Measurements from ENCODE around the gene SEMA6B. TPM values are rescaled to one million over a fixed set of nuclear protein-coding genes. Genes with fewer than 3 reads are reported as not detected.

SEMA6B gene
- total RNA-seq, 3 donors from 2014 or later, result 2.3 to 8.8 (median 3.2) TPM

DNA sequence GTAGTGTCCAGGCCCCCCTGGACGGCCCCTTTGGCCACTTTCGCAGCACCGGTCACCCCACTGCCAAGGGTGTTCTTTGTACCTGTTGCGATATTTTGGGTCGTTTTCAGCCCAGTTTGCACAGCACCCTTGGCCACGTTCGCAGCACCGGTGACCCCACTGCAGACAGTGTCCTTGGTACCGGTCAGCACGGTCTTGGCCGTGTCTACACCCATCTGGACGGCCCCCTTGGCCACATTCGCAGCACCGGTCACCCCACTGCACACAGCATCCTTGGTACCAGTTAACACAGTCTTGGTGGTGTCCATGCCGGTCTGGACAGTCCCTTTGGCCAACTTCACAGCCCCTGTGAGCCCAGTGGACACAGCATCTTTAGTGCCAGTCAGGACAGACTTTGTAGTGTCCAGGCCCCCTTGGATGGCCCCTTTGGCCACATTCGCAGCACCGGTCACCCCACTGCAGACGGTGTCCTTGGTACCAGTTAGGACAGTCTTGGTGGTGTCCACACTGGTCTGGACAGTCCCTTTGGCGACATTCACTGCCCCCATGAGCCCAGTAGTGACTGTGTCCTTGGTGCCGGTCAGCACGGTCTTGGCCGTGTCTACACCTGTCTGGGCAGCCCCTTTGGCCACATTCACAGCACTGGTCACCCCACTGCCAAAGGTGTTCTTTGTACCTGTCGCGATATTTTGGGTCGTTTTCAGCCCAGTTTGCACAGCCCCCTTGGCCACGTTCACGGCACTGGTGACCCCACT, 48.0 kb downstream of the SEMA6B start:
- Histone ChIP-seq H3K4me1 (no peaks in the 10 kb centered on the region), H3K36me3 (no peaks in the 10 kb centered on the region), H3K27me3 (no peaks in the 10 kb centered on the region), H3K4me3 (no peak overlapping the region), H3K9me3 (no peaks in the 10 kb centered on the region), H3K27ac (no peak overlapping the region)
- no peak for DNase-seq (ENCODE audit: low spot score in 2 of 2)
- TF ChIP-seq POLR2AphosphoS5 (IDR thresholded peaks at IDR 0.05) (no peak), POLR2A (IDR thresholded peaks at IDR 0.05) (no peak)
- TF ChIP-seq, protein P1, sequence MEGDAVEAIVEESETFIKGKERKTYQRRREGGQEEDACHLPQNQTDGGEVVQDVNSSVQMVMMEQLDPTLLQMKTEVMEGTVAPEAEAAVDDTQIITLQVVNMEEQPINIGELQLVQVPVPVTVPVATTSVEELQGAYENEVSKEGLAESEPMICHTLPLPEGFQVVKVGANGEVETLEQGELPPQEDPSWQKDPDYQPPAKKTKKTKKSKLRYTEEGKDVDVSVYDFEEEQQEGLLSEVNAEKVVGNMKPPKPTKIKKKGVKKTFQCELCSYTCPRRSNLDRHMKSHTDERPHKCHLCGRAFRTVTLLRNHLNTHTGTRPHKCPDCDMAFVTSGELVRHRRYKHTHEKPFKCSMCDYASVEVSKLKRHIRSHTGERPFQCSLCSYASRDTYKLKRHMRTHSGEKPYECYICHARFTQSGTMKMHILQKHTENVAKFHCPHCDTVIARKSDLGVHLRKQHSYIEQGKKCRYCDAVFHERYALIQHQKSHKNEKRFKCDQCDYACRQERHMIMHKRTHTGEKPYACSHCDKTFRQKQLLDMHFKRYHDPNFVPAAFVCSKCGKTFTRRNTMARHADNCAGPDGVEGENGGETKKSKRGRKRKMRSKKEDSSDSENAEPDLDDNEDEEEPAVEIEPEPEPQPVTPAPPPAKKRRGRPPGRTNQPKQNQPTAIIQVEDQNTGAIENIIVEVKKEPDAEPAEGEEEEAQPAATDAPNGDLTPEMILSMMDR (IDR thresholded peaks at IDR 0.05), result no peak
- intact Hi-C loops (cut with DNase I; ENCODE audit: low total_unique reads), result no loop called here

- Histone ChIP-seq H3K4me3 (no peak overlapping the region), H3K27ac (no peak overlapping the region), H3K36me3 (no peaks in the 10 kb centered on the region), H3K4me1 (no peaks in the 10 kb centered on the region), H3K9me3 (no peaks in the 10 kb centered on the region), H3K27me3 (no peaks in the 10 kb centered on the region)
- TF ChIP-seq POLR2AphosphoS5 (IDR thresholded peaks at IDR 0.05), result no peak
- TF ChIP-seq POLR2A (IDR thresholded peaks at IDR 0.05), result no peak
- TF ChIP-seq, protein P1 (IDR thresholded peaks at IDR 0.05), result no peak
- intact Hi-C loops (cut with DNase I; ENCODE audit: low total_unique reads), result no loop called here
- no peak for DNase-seq (ENCODE audit: low spot score in 2 of 2)
Measured at GRCh38 chr19:4510435-4511255, 48.8 kb downstream of the SEMA6B start.

GRCh38 chr19:4508698-4509097, 50.8 kb downstream of the SEMA6B start:
- intact Hi-C loops (cut with DNase I; ENCODE audit: low total_unique reads), result no loop called here
- no peaks in the 10 kb centered on the region for H3K4me1 ChIP-seq
- peak overlapping the region in 1 of 2 donors; percentile 61 for H3K27ac ChIP-seq
- no peak for TF ChIP-seq POLR2A (IDR thresholded peaks at IDR 0.05)
- TF ChIP-seq, protein P1 (IDR thresholded peaks at IDR 0.05), result no peak
- TF ChIP-seq POLR2AphosphoS5 (IDR thresholded peaks at IDR 0.05), result no peak
- H3K36me3 ChIP-seq, result no peaks in the 10 kb centered on the region
- DNase-seq (ENCODE audit: low spot score in 2 of 2), result no peak
- no peaks in the 10 kb centered on the region for H3K9me3 ChIP-seq
- no peak overlapping the region for H3K4me3 ChIP-seq
- H3K27me3 ChIP-seq, result no peaks in the 10 kb centered on the region

DNA sequence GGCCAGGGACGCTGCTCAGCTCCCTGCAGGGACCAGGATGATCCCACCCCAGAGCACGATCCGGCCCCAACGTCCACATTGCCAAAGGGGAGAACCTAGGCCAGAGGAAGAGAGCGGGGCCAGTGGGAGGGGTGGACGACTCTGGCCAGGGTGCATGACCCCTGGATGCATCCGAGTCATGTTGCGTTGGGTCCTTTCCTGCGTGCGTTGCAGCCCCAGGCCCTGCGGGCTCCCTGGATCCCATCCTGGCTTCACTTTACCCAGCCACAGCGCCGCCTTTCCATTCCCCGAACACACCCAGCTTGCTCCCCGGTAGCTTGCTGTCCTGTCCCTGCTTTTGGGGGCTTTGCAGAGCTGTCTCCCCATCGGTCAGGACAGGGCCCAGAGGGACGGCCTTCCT, 51.7 kb downstream of the SEMA6B start:
- DNase-seq (ENCODE audit: low spot score in 2 of 2), result no peak
- intact Hi-C loops (cut with DNase I; ENCODE audit: low total_unique reads), result no loop called here
- TF ChIP-seq POLR2AphosphoS5 (IDR thresholded peaks at IDR 0.05) (no peak), POLR2A (IDR thresholded peaks at IDR 0.05) (no peak)
- TF ChIP-seq, protein P1 (IDR thresholded peaks at IDR 0.05), result no peak
- H3K4me3 ChIP-seq, result no peak overlapping the region
- no peaks in the 10 kb centered on the region for H3K4me1 ChIP-seq
- no peaks in the 10 kb centered on the region for H3K9me3 ChIP-seq
- no peaks in the 10 kb centered on the region for H3K27me3 ChIP-seq
- H3K27ac ChIP-seq, result peak overlapping the region in 1 of 2 donors; percentile 12
- no peaks in the 10 kb centered on the region for H3K36me3 ChIP-seq

DNA sequence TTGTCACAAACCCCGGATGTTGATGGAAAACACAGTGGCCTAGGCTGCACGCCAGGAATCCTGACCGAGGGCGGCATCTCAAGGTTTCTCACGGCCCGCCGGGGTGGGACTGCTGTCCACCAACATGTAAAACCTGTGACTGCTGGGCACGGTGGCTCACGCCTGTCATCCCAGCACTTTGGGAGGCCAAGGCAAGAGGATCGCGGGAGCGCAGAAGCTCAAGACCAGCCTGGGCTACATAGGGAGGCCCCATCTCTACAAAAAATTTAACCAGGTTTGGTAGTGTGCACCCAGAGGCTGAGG, 52.4 kb downstream of the SEMA6B start:
- Histone ChIP-seq H3K4me3 (no peak overlapping the region), H3K36me3 (no peaks in the 10 kb centered on the region), H3K27ac (peak overlapping the region in 1 of 2 donors; percentile 7), H3K27me3 (no peaks in the 10 kb centered on the region), H3K9me3 (no peaks in the 10 kb centered on the region), H3K4me1 (no peaks in the 10 kb centered on the region)
- TF ChIP-seq, protein P1 (IDR thresholded peaks at IDR 0.05), result no peak
- TF ChIP-seq POLR2AphosphoS5 (IDR thresholded peaks at IDR 0.05) (no peak), POLR2A (IDR thresholded peaks at IDR 0.05) (no peak)
- DNase-seq (ENCODE audit: low spot score in 2 of 2), result no peak
- intact Hi-C loops (cut with DNase I; ENCODE audit: low total_unique reads), result no loop called here

Data from breast epithelium (tissue), 4 donors.